ENCODE data around the gene EFCAB6.

The EFCAB6 gene

GRCh38 chr22:43798492-43798891, 13.6 kb downstream of the EFCAB6 start:
- peak; percentile 59 for DNase-seq (ENCODE audit: low spot score)
- TF ChIP-seq, protein P1, sequence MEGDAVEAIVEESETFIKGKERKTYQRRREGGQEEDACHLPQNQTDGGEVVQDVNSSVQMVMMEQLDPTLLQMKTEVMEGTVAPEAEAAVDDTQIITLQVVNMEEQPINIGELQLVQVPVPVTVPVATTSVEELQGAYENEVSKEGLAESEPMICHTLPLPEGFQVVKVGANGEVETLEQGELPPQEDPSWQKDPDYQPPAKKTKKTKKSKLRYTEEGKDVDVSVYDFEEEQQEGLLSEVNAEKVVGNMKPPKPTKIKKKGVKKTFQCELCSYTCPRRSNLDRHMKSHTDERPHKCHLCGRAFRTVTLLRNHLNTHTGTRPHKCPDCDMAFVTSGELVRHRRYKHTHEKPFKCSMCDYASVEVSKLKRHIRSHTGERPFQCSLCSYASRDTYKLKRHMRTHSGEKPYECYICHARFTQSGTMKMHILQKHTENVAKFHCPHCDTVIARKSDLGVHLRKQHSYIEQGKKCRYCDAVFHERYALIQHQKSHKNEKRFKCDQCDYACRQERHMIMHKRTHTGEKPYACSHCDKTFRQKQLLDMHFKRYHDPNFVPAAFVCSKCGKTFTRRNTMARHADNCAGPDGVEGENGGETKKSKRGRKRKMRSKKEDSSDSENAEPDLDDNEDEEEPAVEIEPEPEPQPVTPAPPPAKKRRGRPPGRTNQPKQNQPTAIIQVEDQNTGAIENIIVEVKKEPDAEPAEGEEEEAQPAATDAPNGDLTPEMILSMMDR (IDR thresholded peaks at IDR 0.05; ENCODE audit: borderline replicate concordance, control extremely low read depth, extremely low read depth, insufficient read depth, missing control alignments): no peak
- in situ Hi-C loops (cut with MboI; ENCODE audit: low sequenced_read_pairs, unreplicated experiment): no loop called here

GRCh38 chr22:43796567-43796966, 15.5 kb downstream of the EFCAB6 start:
- TF ChIP-seq, protein P1 (IDR thresholded peaks at IDR 0.05; ENCODE audit: borderline replicate concordance, control extremely low read depth, extremely low read depth, insufficient read depth, missing control alignments): no peak
- no peak for DNase-seq (ENCODE audit: low spot score)
- in situ Hi-C loops (cut with MboI; ENCODE audit: low sequenced_read_pairs, unreplicated experiment): no loop called here

DNA sequence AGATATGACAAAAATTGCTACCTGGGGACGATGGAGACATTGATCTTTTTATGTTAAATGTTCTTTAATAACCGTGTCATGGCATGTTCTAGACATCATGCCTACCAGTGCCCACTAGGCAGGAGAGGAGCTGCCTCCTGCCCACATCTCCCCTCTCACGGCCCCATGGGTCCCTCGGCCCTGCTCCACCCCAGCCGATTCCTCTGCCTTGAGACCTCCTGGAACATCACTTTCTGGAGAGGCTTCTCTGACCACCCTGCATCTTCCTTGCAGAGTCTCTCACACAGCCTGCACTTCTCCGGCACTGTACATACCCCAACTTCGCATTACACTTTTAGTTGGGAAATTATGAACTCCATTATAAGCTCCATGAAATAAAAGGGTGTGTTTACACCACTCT, 16.8 kb downstream of the EFCAB6 start:
- TF ChIP-seq, protein P1 (IDR thresholded peaks at IDR 0.05; ENCODE audit: borderline replicate concordance, control extremely low read depth, extremely low read depth, insufficient read depth, missing control alignments): no peak
- in situ Hi-C loops (cut with MboI; ENCODE audit: low sequenced_read_pairs, unreplicated experiment): no loop called here
- no peak for DNase-seq (ENCODE audit: low spot score)

DNA sequence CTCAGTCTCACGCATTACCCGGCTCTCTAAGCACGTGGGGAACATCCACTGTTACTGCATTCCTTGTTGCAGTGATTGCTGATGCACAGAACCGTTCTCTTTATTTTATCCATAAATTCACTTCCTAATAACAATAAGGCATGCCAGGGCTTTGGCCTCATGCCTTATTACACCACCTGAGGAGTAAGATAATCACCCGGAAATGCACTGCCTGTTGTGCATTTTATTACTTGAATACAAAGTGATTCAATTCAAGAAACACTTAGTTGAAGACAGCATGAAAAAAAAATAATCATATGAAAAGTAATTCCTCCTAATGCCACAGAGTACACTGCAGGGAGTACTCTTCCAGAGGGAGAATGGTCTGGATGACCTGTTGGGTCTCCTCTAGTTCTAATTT, 19.2 kb downstream of the EFCAB6 start:
- in situ Hi-C loops (cut with MboI; ENCODE audit: low sequenced_read_pairs, unreplicated experiment): no loop called here
- no peak for DNase-seq (ENCODE audit: low spot score)
- TF ChIP-seq, protein P1 (IDR thresholded peaks at IDR 0.05; ENCODE audit: borderline replicate concordance, control extremely low read depth, extremely low read depth, insufficient read depth, missing control alignments): no peak

GRCh38 chr22:43789452-43789851, 22.7 kb downstream of the EFCAB6 start:
- in situ Hi-C loops (cut with MboI; ENCODE audit: low sequenced_read_pairs, unreplicated experiment): no loop called here
- TF ChIP-seq, protein P1 (IDR thresholded peaks at IDR 0.05; ENCODE audit: borderline replicate concordance, control extremely low read depth, extremely low read depth, insufficient read depth, missing control alignments): no peak
- DNase-seq (ENCODE audit: low spot score): no peak

DNA sequence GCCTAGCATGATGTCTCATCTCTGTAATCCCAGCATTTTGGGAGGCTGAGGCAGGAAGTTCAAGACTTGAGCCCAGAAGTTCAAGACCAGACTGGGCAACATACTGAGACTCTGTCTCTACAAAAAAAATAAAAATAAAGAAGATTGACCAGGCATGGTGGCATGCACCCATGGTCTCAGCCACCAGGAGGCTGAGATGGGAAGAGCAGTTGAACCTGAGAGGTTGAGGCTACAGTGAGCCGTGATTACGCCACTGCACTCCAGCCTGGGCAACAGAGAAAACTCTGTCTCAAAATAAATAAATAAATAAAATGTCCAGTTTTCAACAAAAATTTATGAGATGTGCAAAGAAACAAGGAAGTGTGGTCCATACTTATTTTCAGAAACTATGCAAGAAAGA, 28.3 kb downstream of the EFCAB6 start:
- no peak for DNase-seq (ENCODE audit: low spot score)
- in situ Hi-C loops (cut with MboI; ENCODE audit: low sequenced_read_pairs, unreplicated experiment): no loop called here
- TF ChIP-seq, protein P1 (IDR thresholded peaks at IDR 0.05; ENCODE audit: borderline replicate concordance, control extremely low read depth, extremely low read depth, insufficient read depth, missing control alignments): no peak

GRCh38 chr22:43782448-43782847, 29.7 kb downstream of the EFCAB6 start:
- TF ChIP-seq, protein P1 (IDR thresholded peaks at IDR 0.05; ENCODE audit: borderline replicate concordance, control extremely low read depth, extremely low read depth, insufficient read depth, missing control alignments): no peak
- no peak for DNase-seq (ENCODE audit: low spot score)
- in situ Hi-C loops (cut with MboI; ENCODE audit: low sequenced_read_pairs, unreplicated experiment): no loop called here
